Measurements from ENCODE around the gene TSTD2.

TSTD2 gene

GRCh38 chr9:97571664-97572063 is 61.5 kb downstream of the TSTD2 start (continued):
- TF ChIP-seq ZC3H10 (CRISPR knock-in tag; IDR thresholded peaks at IDR 0.05) (no peak), ARNTL (CRISPR knock-in tag; IDR thresholded peaks at IDR 0.05; ENCODE audit: borderline replicate concordance, low read depth) (no peak), ZNF565 (CRISPR knock-in tag; conservative IDR thresholded peaks at IDR 0.05; ENCODE audit: low read depth) (no peak), BACH2 (CRISPR knock-in tag; IDR thresholded peaks at IDR 0.05; ENCODE audit: borderline replicate concordance) (no peak)

GRCh38 chr9:97570899-97571298 is 62.3 kb downstream of the TSTD2 start:
- TF ChIP-seq ZNF8 (CRISPR knock-in tag; IDR thresholded peaks at IDR 0.05) (no peak), ZNF565 (CRISPR knock-in tag; conservative IDR thresholded peaks at IDR 0.05; ENCODE audit: low read depth) (no peak), CSDC2 (CRISPR knock-in tag; IDR thresholded peaks at IDR 0.05) (no peak), ARNTL (CRISPR knock-in tag; IDR thresholded peaks at IDR 0.05; ENCODE audit: borderline replicate concordance, low read depth) (no peak), ZNF70 (CRISPR knock-in tag; IDR thresholded peaks at IDR 0.05) (no peak), TOX (CRISPR knock-in tag; IDR thresholded peaks at IDR 0.05; ENCODE audit: borderline replicate concordance) (no peak), RARB (CRISPR knock-in tag; IDR thresholded peaks at IDR 0.05) (no peak), TCF4 (CRISPR knock-in tag; IDR thresholded peaks at IDR 0.05; ENCODE audit: borderline replicate concordance) (no peak), CSRNP3 (CRISPR knock-in tag; IDR thresholded peaks at IDR 0.05) (no peak), ZFP30 (CRISPR knock-in tag; IDR thresholded peaks at IDR 0.05) (no peak), OSR1 (CRISPR knock-in tag; IDR thresholded peaks at IDR 0.05) (no peak), SNAI2 (CRISPR knock-in tag; IDR thresholded peaks at IDR 0.05) (no peak), PPARA (CRISPR knock-in tag; IDR thresholded peaks at IDR 0.05; ENCODE audit: borderline replicate concordance) (no peak), ZC3H10 (CRISPR knock-in tag; IDR thresholded peaks at IDR 0.05) (no peak), ESRRG (CRISPR knock-in tag; IDR thresholded peaks at IDR 0.05) (no peak), TSHZ2 (CRISPR knock-in tag; IDR thresholded peaks at IDR 0.05) (no peak), ISL1 (CRISPR knock-in tag; IDR thresholded peaks at IDR 0.05) (no peak), GLIS3 (CRISPR knock-in tag; IDR thresholded peaks at IDR 0.05) (no peak)
- TF ChIP-seq, protein P1, sequence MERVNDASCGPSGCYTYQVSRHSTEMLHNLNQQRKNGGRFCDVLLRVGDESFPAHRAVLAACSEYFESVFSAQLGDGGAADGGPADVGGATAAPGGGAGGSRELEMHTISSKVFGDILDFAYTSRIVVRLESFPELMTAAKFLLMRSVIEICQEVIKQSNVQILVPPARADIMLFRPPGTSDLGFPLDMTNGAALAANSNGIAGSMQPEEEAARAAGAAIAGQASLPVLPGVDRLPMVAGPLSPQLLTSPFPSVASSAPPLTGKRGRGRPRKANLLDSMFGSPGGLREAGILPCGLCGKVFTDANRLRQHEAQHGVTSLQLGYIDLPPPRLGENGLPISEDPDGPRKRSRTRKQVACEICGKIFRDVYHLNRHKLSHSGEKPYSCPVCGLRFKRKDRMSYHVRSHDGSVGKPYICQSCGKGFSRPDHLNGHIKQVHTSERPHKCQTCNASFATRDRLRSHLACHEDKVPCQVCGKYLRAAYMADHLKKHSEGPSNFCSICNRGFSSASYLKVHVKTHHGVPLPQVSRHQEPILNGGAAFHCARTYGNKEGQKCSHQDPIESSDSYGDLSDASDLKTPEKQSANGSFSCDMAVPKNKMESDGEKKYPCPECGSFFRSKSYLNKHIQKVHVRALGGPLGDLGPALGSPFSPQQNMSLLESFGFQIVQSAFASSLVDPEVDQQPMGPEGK (CRISPR knock-in tag; IDR thresholded peaks at IDR 0.05; ENCODE audit: borderline replicate concordance): no peak
- TF ChIP-seq, protein P2, sequence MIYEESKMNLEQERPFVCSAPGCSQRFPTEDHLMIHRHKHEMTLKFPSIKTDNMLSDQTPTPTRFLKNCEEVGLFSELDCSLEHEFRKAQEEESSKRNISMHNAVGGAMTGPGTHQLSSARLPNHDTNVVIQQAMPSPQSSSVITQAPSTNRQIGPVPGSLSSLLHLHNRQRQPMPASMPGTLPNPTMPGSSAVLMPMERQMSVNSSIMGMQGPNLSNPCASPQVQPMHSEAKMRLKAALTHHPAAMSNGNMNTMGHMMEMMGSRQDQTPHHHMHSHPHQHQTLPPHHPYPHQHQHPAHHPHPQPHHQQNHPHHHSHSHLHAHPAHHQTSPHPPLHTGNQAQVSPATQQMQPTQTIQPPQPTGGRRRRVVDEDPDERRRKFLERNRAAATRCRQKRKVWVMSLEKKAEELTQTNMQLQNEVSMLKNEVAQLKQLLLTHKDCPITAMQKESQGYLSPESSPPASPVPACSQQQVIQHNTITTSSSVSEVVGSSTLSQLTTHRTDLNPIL (CRISPR knock-in tag; IDR thresholded peaks at IDR 0.05; ENCODE audit: low read depth): no peak
- peak; percentile 76 for ATAC-seq

DNA sequence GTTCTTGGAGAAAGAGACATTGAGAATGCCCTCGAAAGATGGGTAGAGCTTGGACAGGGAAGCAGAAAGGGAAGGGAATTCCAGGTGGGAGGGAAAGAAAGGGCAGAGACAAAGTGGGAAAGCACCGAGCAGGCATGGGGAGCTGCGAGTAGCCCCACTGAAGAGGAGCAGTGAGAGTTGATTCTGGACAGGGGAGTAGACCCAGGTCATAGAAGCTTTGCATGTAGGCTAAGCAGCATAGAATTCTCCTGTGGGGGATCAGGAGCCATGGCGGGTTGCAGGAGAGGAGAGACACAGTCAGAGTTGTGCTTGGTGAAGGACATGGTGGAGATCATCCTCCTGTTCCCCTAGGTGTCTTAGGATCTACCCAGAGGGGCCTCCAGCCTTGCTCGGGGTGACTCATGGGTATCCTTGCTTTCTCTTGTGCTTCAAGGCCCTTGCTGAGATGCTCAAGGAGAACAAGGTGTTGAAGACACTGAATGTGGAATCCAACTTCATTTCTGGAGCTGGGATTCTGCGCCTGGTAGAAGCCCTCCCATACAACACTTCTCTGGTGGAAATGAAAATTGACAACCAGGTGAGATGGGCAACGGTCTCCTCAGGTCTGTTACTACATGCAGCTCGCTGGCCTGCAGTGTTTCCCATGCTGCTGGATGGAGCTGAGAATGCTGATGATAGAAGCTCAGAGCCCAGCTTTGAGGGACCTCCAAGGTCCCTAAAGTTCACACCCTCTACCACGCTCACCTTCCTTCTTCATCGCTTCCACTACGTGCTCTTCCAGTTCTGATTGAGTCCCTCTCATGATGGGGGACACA is 64.5 kb downstream of the TSTD2 start:
- TF ChIP-seq RARB (CRISPR knock-in tag; IDR thresholded peaks at IDR 0.05) (no peak), ISL1 (CRISPR knock-in tag; IDR thresholded peaks at IDR 0.05) (no peak), SNAI2 (CRISPR knock-in tag; IDR thresholded peaks at IDR 0.05) (no peak), ZNF70 (CRISPR knock-in tag; IDR thresholded peaks at IDR 0.05) (no peak), GLIS3 (CRISPR knock-in tag; IDR thresholded peaks at IDR 0.05) (no peak), ZNF565 (CRISPR knock-in tag; conservative IDR thresholded peaks at IDR 0.05; ENCODE audit: low read depth) (no peak), ZC3H10 (CRISPR knock-in tag; IDR thresholded peaks at IDR 0.05) (no peak), BACH2 (CRISPR knock-in tag; IDR thresholded peaks at IDR 0.05; ENCODE audit: borderline replicate concordance) (no peak), PPARA (CRISPR knock-in tag; IDR thresholded peaks at IDR 0.05; ENCODE audit: borderline replicate concordance) (no peak), TSHZ2 (CRISPR knock-in tag; IDR thresholded peaks at IDR 0.05) (no peak), ZFP30 (CRISPR knock-in tag; IDR thresholded peaks at IDR 0.05) (no peak), POU6F1 (CRISPR knock-in tag; IDR thresholded peaks at IDR 0.05; ENCODE audit: borderline replicate concordance, low read depth) (no peak), TOX (CRISPR knock-in tag; IDR thresholded peaks at IDR 0.05; ENCODE audit: borderline replicate concordance) (no peak), ARNTL (CRISPR knock-in tag; IDR thresholded peaks at IDR 0.05; ENCODE audit: borderline replicate concordance, low read depth) (no peak), CSDC2 (CRISPR knock-in tag; IDR thresholded peaks at IDR 0.05) (no peak), TCF4 (CRISPR knock-in tag; IDR thresholded peaks at IDR 0.05; ENCODE audit: borderline replicate concordance) (no peak), ESRRG (CRISPR knock-in tag; IDR thresholded peaks at IDR 0.05) (no peak)
- ATAC-seq: no peak
